HepG2 (cell line): ENCODE data around the gene THAP5. TPM values are rescaled to one million over a fixed set of nuclear protein-coding genes. Genes with fewer than 3 reads are reported as not detected.

Experiments
- ATF5 ChIP-seq: sonication (generic); formaldehyde crosslinking; IDR thresholded peaks from 2 replicates; pipeline ENCODE4 v1.4.0; 2020; ENCODE audit warnings: mild to moderate bottlenecking, low read depth, missing genetic modification reagents
- CTCF ChIP-seq: sonication (generic); formaldehyde crosslinking; IDR thresholded peaks from 2 replicates; pipeline ENCODE4 v1.5.0; 2020; ENCODE audit warnings: mild to moderate bottlenecking, missing genetic modification reagents, moderate library complexity
- JUN ChIP-seq: sonication (generic); formaldehyde crosslinking; IDR thresholded peaks from 2 replicates; pipeline ENCODE4 v1.4.0; 2020; ENCODE audit warnings: mild to moderate bottlenecking, missing genetic modification reagents
- POLR2AphosphoS5 ChIP-seq: IDR thresholded peaks from 2 replicates; pipeline ENCODE4 v1.6.1; 2012; ENCODE audit warnings: low read depth, low read length
- RAD21 ChIP-seq: fragments of 450-650 bp; formaldehyde crosslinking; IDR thresholded peaks from 2 replicates; pipeline ENCODE4 v1.5.0; 2020; ENCODE audit warnings: mild to moderate bottlenecking
- RORA ChIP-seq: sonication (generic); formaldehyde crosslinking; IDR thresholded peaks from 2 replicates; pipeline ENCODE4 v1.5.0; 2020; ENCODE audit warnings: mild to moderate bottlenecking, missing genetic modification reagents, moderate library complexity
- ZNF136 ChIP-seq: sonication (generic); formaldehyde crosslinking; IDR thresholded peaks from 2 replicates; pipeline ENCODE4 v1.8.1; 2022; ENCODE audit warnings: low read depth, mild to moderate bottlenecking, moderate library complexity, missing genetic modification reagents
- ZNF547 ChIP-seq: sonication (generic); formaldehyde crosslinking; IDR thresholded peaks from 2 replicates; pipeline ENCODE4 v1.5.1; 2020; ENCODE audit warnings: mild to moderate bottlenecking, missing genetic modification reagents
- ZNF687 ChIP-seq: sonication (generic); formaldehyde crosslinking; IDR thresholded peaks from 2 replicates; pipeline ENCODE4 v1.5.1; 2020; ENCODE audit warnings: mild to moderate bottlenecking, missing genetic modification reagents, moderate library complexity
- ZNF7 ChIP-seq: IDR thresholded peaks from 2 replicates; pipeline ENCODE4 v1.6.1; 2016; ENCODE audit warnings: missing biosample characterization, missing genetic modification reagents
- polyA plus RNA-seq, 8 experiments: library from polyadenylated mRNA; depleted of rRNA in 3 of 8; stranded (reverse) in 7 of 8; unstranded in 1 of 8; fragments of >200 nt; fragmentation: Illumina TruSeq in 4 of 8; extraction: Trizol in 4 of 8; gene quantifications; 2 replicates each; pipeline versions ENCODE4 v1.2.1 to v1.2.3, GENCODE V29; 2011 to 2016; ENCODE audit warnings: low read depth in 4 of 8, missing spikeins in 1 of 8, mixed read lengths in 1 of 8; ENCODE audit not compliant: insufficient read depth in 1 of 8
- total RNA-seq, 5 experiments: library from RNA; depleted of rRNA; stranded (reverse); fragments of >200 nt; fragmentation: Illumina TruSeq; extraction: Trizol; gene quantifications; 2 replicates each; pipeline ENCODE4 v1.2.3, GENCODE V29; 2016; ENCODE audit warnings: low read depth in 1 of 5

THAP5 gene
- total and polyA plus RNA-seq, 2 of the 13 experiments (the other 11 are each of a cell fraction or from before 2014, with no cell fraction given) = 3.6 to 11.8 TPM

- TF ChIP-seq ZNF136 (CRISPR knock-in tag) = no peak
- no peak for TF ChIP-seq ATF5 (CRISPR knock-in tag)
- TF ChIP-seq ZNF7 (CRISPR knock-in tag) = no peak
- no peak for TF ChIP-seq POLR2AphosphoS5
- no peak for TF ChIP-seq ZNF547 (CRISPR knock-in tag)
- no peak for TF ChIP-seq ZNF687 (CRISPR knock-in tag)
- TF ChIP-seq JUN (CRISPR knock-in tag) = no peak
- no peak for TF ChIP-seq CTCF (CRISPR knock-in tag)
- TF ChIP-seq RAD21 (CRISPR knock-in tag) = no peak
- TF ChIP-seq RORA (CRISPR knock-in tag) = no peak
These were observed 41.8 kb upstream of the THAP5 start (continued) for GRCh38 chr7:108611268-108611667.
